Stimulated activated CD8-positive, alpha-beta memory T cell treated with anti-CD3 and anti-CD28 coated beads, Interleukin-15, amount 100 ng/mL, for 1 hour (primary cell): ENCODE data around the gene PLEKHA6.

Experiments used
- DNase-seq: peaks from one replicate; pipeline ENCODE4 v3.0.0-alpha.2; 2020; ENCODE audit warnings: low read depth

PLEKHA6 gene

GRCh38 chr1:204190212-204191211 is 169.2 kb downstream of the PLEKHA6 start:
- no peak for DNase-seq

- DNase-seq: no peak
Measured at GRCh38 chr1:204188959-204189639, 170.6 kb downstream of the PLEKHA6 start.

GRCh38 chr1:204186597-204186996 is 173.1 kb downstream of the PLEKHA6 start:
- no peak for DNase-seq

- DNase-seq: no peak
Measured at GRCh38 chr1:204181116-204181515, 178.6 kb downstream of the PLEKHA6 start.

- DNase-seq: no peak
Measured at GRCh38 chr1:204180133-204180532, 179.6 kb downstream of the PLEKHA6 start.

- no peak for DNase-seq
Measured at GRCh38 chr1:204178487-204179281, 181.0 kb downstream of the PLEKHA6 start.

GRCh38 chr1:204177133-204177532 is 182.6 kb downstream of the PLEKHA6 start:
- no peak for DNase-seq

GRCh38 chr1:204176049-204176448 is 183.7 kb downstream of the PLEKHA6 start:
- no peak for DNase-seq

GRCh38 chr1:204174958-204175357 is 184.8 kb downstream of the PLEKHA6 start:
- DNase-seq: no peak

- no peak for DNase-seq
Measured at GRCh38 chr1:204172404-204173029, 187.2 kb downstream of the PLEKHA6 start.

- no peak for DNase-seq
Measured at GRCh38 chr1:204171751-204172178, 188.0 kb downstream of the PLEKHA6 start.

GRCh38 chr1:204170494-204171155 is 189.1 kb downstream of the PLEKHA6 start:
- no peak for DNase-seq

- no peak for DNase-seq
Measured at GRCh38 chr1:204169858-204170257, 189.9 kb downstream of the PLEKHA6 start.
